SU-DHL-6 (cell line): ENCODE measurements around the gene ORC3.

ENCODE experiments used
- H2AFZ ChIP-seq: fragments of 200-600 bp; sonication (generic); 2 replicates; pipeline ENCODE4 v1.6.1; 2014; ENCODE audit warnings: low read depth, mild to moderate bottlenecking, moderate library complexity, mixed read lengths, antibody characterized with exemption, low read length; ENCODE audit not compliant: severe bottlenecking
- H3F3A ChIP-seq: fragments of 200-600 bp; shearing (Covaris generic); 2 replicates; pipeline ENCODE4 v1.6.0; 2016; ENCODE audit warnings: antibody characterized with exemption, mild to moderate bottlenecking; ENCODE audit not compliant: insufficient read depth
- H3K27ac ChIP-seq: fragments of 200-600 bp; sonication (generic); 2 replicates; pipeline ENCODE4 v1.5.1; 2016; ENCODE audit warnings: low read depth, mild to moderate bottlenecking, low read length, moderate library complexity, mixed read lengths
- H3K27me3 ChIP-seq: fragments of 200-600 bp; sonication (generic), shearing (Covaris generic); 2 replicates; pipeline ENCODE4 v1.6.0; 2014; ENCODE audit warnings: mild to moderate bottlenecking, low read length
- H3K36me3 ChIP-seq: fragments of 200-600 bp; sonication (generic); 2 replicates; pipeline ENCODE4 v1.6.1; 2014; ENCODE audit warnings: mild to moderate bottlenecking, low read length, mixed read lengths
- H3K4me2 ChIP-seq: fragments of 300-600, 200-600 bp; shearing (Covaris generic), sonication (generic); 2 replicates; pipeline ENCODE4 v1.6.0; 2014; ENCODE audit warnings: low read length, low read depth, mild to moderate bottlenecking; ENCODE audit not compliant: poor library complexity, severe bottlenecking
- H3K4me3 ChIP-seq: fragments of 200-600 bp; sonication (generic); 2 replicates; pipeline ENCODE4 v1.5.1; 2014; ENCODE audit warnings: antibody characterized with exemption, low read length, mild to moderate bottlenecking, mixed read lengths; ENCODE audit not compliant: insufficient read depth, poor library complexity, severe bottlenecking
- H3K79me2 ChIP-seq: fragments of 200-600 bp; sonication (generic); 2 replicates; pipeline ENCODE4 v1.6.1; 2014; ENCODE audit warnings: mild to moderate bottlenecking, low read length, moderate library complexity; ENCODE audit not compliant: insufficient read depth
- H3K9ac ChIP-seq: fragments of 200-600 bp; sonication (generic); 2 replicates; pipeline ENCODE4 v1.7.0; 2014; ENCODE audit warnings: mild to moderate bottlenecking, low read length
- H3K9me2 ChIP-seq: fragments of 200-600 bp; sonication (generic); replicated peaks from 2 replicates; pipeline ENCODE4 v1.6.1; 2014; ENCODE audit warnings: low read length; ENCODE audit not compliant: insufficient read depth
- H3K9me3 ChIP-seq: fragments of 200-600 bp; sonication (generic); 2 replicates; pipeline ENCODE4 v1.6.1; 2014; ENCODE audit warnings: low read length, mixed read lengths; ENCODE audit not compliant: insufficient read depth
- H4K20me1 ChIP-seq: fragments of 200-600 bp; sonication (generic); 2 replicates; pipeline ENCODE4 v1.6.1; 2014; ENCODE audit warnings: low read depth, mild to moderate bottlenecking, antibody characterized with exemption, low read length, moderate library complexity, mixed read lengths
- CTCF ChIP-seq: fragments of 200-600 bp; sonication (generic); IDR thresholded peaks from one replicate; pipeline ENCODE4 v1.5.1; 2017; ENCODE audit warnings: antibody characterized with exemption, mild to moderate bottlenecking, low read length, moderate library complexity; ENCODE audit not compliant: insufficient read depth, poor library complexity, severe bottlenecking
- EZH2phosphoT487 ChIP-seq: fragments of 200-600 bp; sonication (generic), shearing (Covaris generic); conservative IDR thresholded peaks from 2 replicates; pipeline ENCODE4 v1.6.1; 2018; ENCODE audit warnings: mild to moderate bottlenecking, antibody characterized with exemption, low read length, moderate library complexity, mixed read lengths

The ORC3 gene

GRCh38 chr6:87551799-87552198 lies 38.1 kb upstream of the ORC3 start:
- no peaks in the 10 kb centered on the region for H3K9me3 ChIP-seq
- H3K9me2 ChIP-seq: no peaks in the 10 kb centered on the region
- H3K4me2 ChIP-seq: no peak overlapping the region
- no peaks in the 10 kb centered on the region for H4K20me1 ChIP-seq
- H3F3A ChIP-seq: no peaks in the 10 kb centered on the region; the same call in 1 of the 2 replicates
- peaks cover 22% of the 10 kb centered on the region; the same call in 1 of the 2 replicates for H3K36me3 ChIP-seq
- H2AFZ ChIP-seq: no peak overlapping the region
- no peaks in the 10 kb centered on the region for H3K27me3 ChIP-seq
- no peak overlapping the region for H3K4me3 ChIP-seq
- H3K79me2 ChIP-seq: no peaks in the 10 kb centered on the region
- H3K27ac ChIP-seq: no peak overlapping the region
- H3K9ac ChIP-seq: no peak overlapping the region
- no peak for TF ChIP-seq EZH2phosphoT487
- no peak for TF ChIP-seq CTCF

DNA sequence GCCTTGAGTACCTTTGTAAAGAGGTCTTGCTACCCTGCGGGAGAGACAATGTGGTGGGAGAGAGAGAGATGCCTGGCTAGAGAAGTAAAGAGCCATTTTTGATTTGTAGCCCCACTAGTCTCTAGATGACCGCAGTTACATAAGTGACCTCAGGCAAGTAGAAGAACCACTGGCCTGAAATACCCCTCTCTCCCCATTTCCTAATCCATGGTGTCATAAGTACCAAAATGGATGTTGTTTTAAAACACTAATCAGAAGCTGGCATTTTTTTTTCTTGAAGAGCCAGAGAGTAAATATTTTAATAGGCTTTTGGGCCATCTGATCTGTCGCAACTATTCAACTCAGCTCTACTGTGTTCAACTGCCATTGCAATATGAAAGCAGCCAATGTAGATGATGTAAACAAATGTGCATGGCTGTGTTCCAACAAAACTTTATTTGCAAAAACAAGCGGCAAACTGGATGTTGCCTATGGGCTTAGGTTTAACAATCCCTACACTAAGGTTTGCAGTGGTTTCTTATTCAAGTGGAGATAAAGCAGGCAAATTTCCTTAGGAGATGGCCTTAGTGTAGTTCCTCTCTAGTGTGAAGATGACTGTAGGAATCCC lies 36.7 kb upstream of the ORC3 start:
- Histone ChIP-seq H2AFZ (no peak overlapping the region), H3K4me2 (no peak overlapping the region), H4K20me1 (no peaks in the 10 kb centered on the region), H3K9me2 (no peaks in the 10 kb centered on the region), H3K9ac (no peak overlapping the region), H3K36me3 (peaks cover 22% of the 10 kb centered on the region; the same call in 1 of the 2 replicates), H3K27ac (no peak overlapping the region), H3K79me2 (no peaks in the 10 kb centered on the region), H3F3A (no peaks in the 10 kb centered on the region; the same call in 1 of the 2 replicates), H3K9me3 (no peaks in the 10 kb centered on the region), H3K4me3 (no peak overlapping the region), H3K27me3 (no peaks in the 10 kb centered on the region)
- TF ChIP-seq CTCF (no peak), EZH2phosphoT487 (no peak)

DNA sequence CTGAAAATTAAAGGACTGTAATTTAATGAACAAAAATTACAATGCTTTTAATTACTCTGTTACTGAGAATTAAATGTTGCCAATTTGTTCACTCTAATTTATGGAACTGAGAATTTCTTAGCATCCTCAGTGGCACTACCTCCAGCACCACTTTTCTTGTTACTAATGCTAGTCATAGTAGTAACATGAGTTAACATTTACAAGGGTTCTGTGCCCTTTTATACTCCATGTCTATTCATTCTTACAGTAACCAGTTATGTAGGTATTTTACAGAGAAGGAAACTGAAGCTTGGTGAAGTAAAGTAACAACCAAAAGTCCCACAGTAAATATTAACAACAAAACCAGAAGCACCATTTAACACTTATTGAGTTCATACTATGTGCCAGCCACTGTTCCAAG lies 34.4 kb upstream of the ORC3 start:
- Histone ChIP-seq H3K9me3 (no peaks in the 10 kb centered on the region), H4K20me1 (no peaks in the 10 kb centered on the region), H3K4me2 (no peak overlapping the region), H3K36me3 (peaks cover 15% of the 10 kb centered on the region; the same call in 1 of the 2 replicates), H3K4me3 (no peak overlapping the region), H3K9ac (no peak overlapping the region), H3K27me3 (no peaks in the 10 kb centered on the region), H3K27ac (no peak overlapping the region), H2AFZ (no peak overlapping the region), H3K9me2 (no peaks in the 10 kb centered on the region), H3K79me2 (no peaks in the 10 kb centered on the region), H3F3A (no peaks in the 10 kb centered on the region; the same call in 1 of the 2 replicates)
- TF ChIP-seq EZH2phosphoT487: no peak
- no peak for TF ChIP-seq CTCF
